H1 (cell line): ENCODE measurements around the gene NPY5R. TPM values are rescaled to one million over a fixed set of nuclear protein-coding genes. Genes with fewer than 3 reads are reported as not detected.

Experiments used
- CBX5 ChIP-seq: fragments of 300-800, 300-1000 bp; sonication (generic); IDR thresholded peaks from 2 replicates; pipeline ENCODE4 v1.7.1; 2016; ENCODE audit warnings: antibody characterized with exemption, low read length, low read depth
- CBX8 ChIP-seq: fragments of 300-800, 300-1000 bp; sonication (generic); IDR thresholded peaks from 2 replicates; pipeline ENCODE4 v1.7.1; 2016; ENCODE audit warnings: low read depth, low read length, borderline replicate concordance
- GABPA ChIP-seq: IDR thresholded peaks from 2 replicates; pipeline ENCODE4 v1.6.1; 2011; ENCODE audit warnings: mild to moderate bottlenecking, low read length, moderate library complexity, borderline replicate concordance; ENCODE audit not compliant: insufficient read depth
- MAFK ChIP-seq: IDR thresholded peaks from 2 replicates; pipeline ENCODE4 v1.6.1; 2012; ENCODE audit warnings: low read depth, mild to moderate bottlenecking, improper control_type of control experiment, low read length
- SIX5 ChIP-seq: IDR thresholded peaks from 2 replicates; pipeline ENCODE4 v1.6.1; 2011; ENCODE audit warnings: mild to moderate bottlenecking, low read depth, low read length
- YY1 ChIP-seq: IDR thresholded peaks from 2 replicates; pipeline ENCODE4 v1.6.1; 2011; ENCODE audit warnings: low read depth, mild to moderate bottlenecking, low read length
- polyA plus RNA-seq, 7 experiments: library from polyadenylated mRNA; depleted of rRNA in 3 of 7; stranded (reverse) in 5 of 7; unstranded in 2 of 7; fragments of >200 nt in 5 of 7; fragments of 200-250 nt in 2 of 7; gene quantifications; 1 replicate in 5 of 7; 2 replicates in 1 of 7; 4 replicates in 1 of 7; pipeline versions ENCODE4 v1.2.1 to v1.2.3, GENCODE V29; 2011 to 2013; ENCODE audit warnings: missing spikeins in 2 of 7, mixed read lengths in 2 of 7
- total RNA-seq: library from RNA; stranded (reverse); fragmentation: NEBNext Ultra II Directional; extraction: Animal tissue kit (Norgen Biotek cat#: 25700); gene quantifications from 2 replicates; pipeline ENCODE4 v1.2.1, GENCODE V29; 2021
- TF ChIP-seq, protein P1 (sequence below): IDR thresholded peaks from 2 replicates; pipeline ENCODE4 v1.6.1; 2012; ENCODE audit warnings: inconsistent platforms

Gene NPY5R
- total and polyA plus RNA-seq, 2 of the 8 experiments (the other 6 are each of a cell fraction or from before 2014, with no cell fraction given): 1.5 to 1.9 TPM

DNA sequence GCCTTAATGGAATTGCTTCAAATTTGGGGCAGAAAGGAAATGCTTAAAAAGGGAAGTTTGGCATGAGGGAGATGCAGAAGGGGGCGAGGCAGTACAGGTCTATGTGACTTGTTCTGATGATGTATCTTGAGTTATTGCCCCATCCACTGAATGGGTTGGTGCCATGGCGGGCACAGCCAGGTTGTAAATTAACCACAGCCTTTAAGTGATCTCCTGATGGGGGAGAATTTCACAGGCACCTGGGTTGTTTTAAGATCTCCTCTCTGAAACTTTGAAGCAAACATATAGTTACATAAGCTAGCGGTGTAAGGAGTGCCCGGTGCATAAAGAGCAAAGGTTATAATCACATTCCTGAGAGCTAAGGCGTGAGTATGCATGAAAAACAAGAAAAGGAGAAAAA lies 37.0 kb downstream of the NPY5R start (continued):
- TF ChIP-seq, protein P1, sequence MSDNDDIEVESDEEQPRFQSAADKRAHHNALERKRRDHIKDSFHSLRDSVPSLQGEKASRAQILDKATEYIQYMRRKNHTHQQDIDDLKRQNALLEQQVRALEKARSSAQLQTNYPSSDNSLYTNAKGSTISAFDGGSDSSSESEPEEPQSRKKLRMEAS: no peak
- TF ChIP-seq GABPA: no peak
- no peak for TF ChIP-seq MAFK
- TF ChIP-seq CBX5: no peak
- TF ChIP-seq SIX5: no peak
- no peak for TF ChIP-seq YY1
- TF ChIP-seq CBX8: no peak
